ENCODE measurements around the gene LYPD5.
"Not testable (repeated sequence)": the region's sequence is repeated elsewhere in the genome, so short reads cannot be mapped to it uniquely, and the experiment has no call there.

Gene LYPD5

GRCh38 chr19:43802216-43802951 lies at the start of gene LYPD5:
Gene LYPD5 (minus strand): TSS chr19:43802447. CDS start chr19:43802380, 67 bp downstream.
- TF ChIP-seq CTCF (IDR thresholded peaks at IDR 0.05; ENCODE audit: low read depth, low read length), result no peak
- no peak for DNase-seq (ENCODE audit: extremely low read depth, low read depth)

- no peak for TF ChIP-seq CTCF (IDR thresholded peaks at IDR 0.05; ENCODE audit: low read depth, low read length)
- DNase-seq (ENCODE audit: extremely low read depth, low read depth), result no peak
Measured at GRCh38 chr19:43848821-43849220, 46.6 kb upstream of the LYPD5 start.

- no peak for TF ChIP-seq CTCF (IDR thresholded peaks at IDR 0.05; ENCODE audit: low read depth, low read length)
- DNase-seq (ENCODE audit: extremely low read depth, low read depth), result no peak
Measured at GRCh38 chr19:43847884-43848283, 45.6 kb upstream of the LYPD5 start.

DNA sequence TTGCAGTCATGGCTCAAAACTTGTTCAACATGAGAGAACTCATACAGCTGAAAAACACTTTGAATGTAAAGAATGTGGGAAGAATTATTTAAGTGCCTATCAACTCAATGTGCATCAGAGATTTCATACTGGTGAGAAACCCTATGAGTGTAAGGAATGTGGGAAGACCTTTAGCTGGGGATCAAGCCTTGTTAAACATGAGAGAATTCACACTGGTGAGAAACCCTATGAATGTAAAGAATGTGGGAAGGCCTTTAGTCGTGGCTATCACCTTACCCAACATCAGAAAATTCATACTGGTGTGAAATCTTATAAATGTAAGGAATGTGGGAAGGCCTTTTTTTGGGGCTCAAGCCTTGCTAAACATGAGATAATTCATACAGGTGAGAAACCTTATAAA lies 45.0 kb upstream of the LYPD5 start:
- no peak for DNase-seq (ENCODE audit: extremely low read depth, low read depth)
- TF ChIP-seq CTCF (IDR thresholded peaks at IDR 0.05; ENCODE audit: low read depth, low read length), result no peak

DNA sequence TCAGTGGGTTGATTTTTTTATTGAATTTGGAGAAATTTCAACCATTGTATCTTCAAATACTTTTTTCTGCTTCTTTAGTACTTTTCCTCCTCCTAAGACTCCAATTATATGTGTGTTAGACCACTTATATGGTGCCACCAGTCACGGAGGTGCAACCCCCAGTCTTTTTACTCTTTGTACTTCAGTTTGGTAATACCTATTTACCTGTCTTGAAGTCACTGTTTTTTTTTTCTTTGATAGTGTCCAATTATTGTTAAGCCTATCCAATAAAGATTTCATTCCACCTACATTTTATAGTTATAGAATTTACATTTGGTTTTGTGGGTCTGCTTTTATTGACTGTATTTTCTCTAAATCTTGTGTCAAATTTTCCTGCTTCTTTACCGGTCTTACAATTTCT lies 39.8 kb upstream of the LYPD5 start:
- no peak for TF ChIP-seq CTCF (IDR thresholded peaks at IDR 0.05; ENCODE audit: low read depth, low read length)
- DNase-seq (ENCODE audit: extremely low read depth, low read depth), result no peak

DNA sequence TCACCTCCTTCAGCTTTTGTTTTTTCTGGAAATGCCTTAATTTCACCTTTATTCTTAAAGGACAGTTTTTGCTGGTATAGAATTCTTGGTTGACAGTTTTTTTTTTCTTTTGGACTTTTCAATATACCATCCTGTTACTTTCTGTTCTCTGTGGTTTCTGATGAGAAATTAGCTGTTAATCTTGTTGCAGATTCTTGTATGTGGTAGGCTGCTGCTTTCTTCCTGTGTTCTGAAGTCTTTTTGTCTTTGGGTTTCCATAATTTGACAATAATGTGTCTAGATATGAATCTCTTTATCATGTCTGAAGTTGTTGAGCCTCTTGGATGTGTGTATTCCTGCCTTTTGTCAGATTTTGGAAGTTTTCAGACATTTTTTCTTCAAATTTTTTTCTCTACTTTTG lies 36.9 kb upstream of the LYPD5 start:
- no peak for TF ChIP-seq CTCF (IDR thresholded peaks at IDR 0.05; ENCODE audit: low read depth, low read length)
- no peak for DNase-seq (ENCODE audit: extremely low read depth, low read depth)

GRCh38 chr19:43826787-43827754 lies 24.8 kb upstream of the LYPD5 start, which contains the start of gene ZNF283:
Gene ZNF283 (plus strand): TSS chr19:43827321. CDS start chr19:43833505, 6,184 bp downstream.
- TF ChIP-seq CTCF (IDR thresholded peaks at IDR 0.05; ENCODE audit: low read depth, low read length), result no peak
- peak; percentile 70 for DNase-seq (ENCODE audit: extremely low read depth, low read depth)

- not testable (repeated sequence) for DNase-seq (ENCODE audit: extremely low read depth, low read depth)
Measured at GRCh38 chr19:43824572-43824971, 22.3 kb upstream of the LYPD5 start.

DNA sequence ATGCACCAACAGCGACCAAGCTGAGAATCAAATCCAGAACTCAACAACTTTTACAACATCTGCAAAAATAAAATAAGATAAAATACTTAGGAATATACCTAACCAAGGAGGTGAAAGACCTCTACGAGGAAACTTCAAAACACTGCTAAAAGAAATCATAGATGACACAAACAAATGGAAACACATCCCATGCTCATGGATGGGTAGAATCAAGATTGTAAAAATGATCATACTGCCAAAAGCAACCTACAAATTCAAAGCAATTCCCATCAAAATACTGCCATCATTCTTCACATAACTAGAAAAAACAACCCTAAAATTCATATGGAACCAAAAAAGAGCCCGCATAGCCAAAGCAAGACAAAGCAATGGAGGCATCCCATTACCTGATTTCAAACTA lies 21.6 kb upstream of the LYPD5 start:
- not testable (repeated sequence) for DNase-seq (ENCODE audit: extremely low read depth, low read depth)

Data from AG09319 (cell line).